Karpas-422 (cell line): Measurements from ENCODE around the gene TMEM42. TPM values are rescaled to one million over a fixed set of nuclear protein-coding genes. Genes with fewer than 3 reads are reported as not detected.

Source experiments
- DNase-seq: peaks from one replicate; pipeline ENCODE4 v3.0.0-alpha.2; 2015
- H2AFZ ChIP-seq: fragments of 200-600 bp; sonication (generic); 2 replicates; pipeline ENCODE4 v1.6.1; 2014; ENCODE audit warnings: antibody characterized with exemption, low read length, mixed read lengths
- H3K27ac ChIP-seq: fragments of 200-600 bp; sonication (generic); 2 replicates; pipeline ENCODE4 v1.5.1; 2014; ENCODE audit warnings: mild to moderate bottlenecking, low read length, moderate library complexity
- H3K27me3 ChIP-seq: fragments of 200-600 bp; sonication (generic); 2 replicates; pipeline ENCODE4 v1.6.1; 2014; ENCODE audit warnings: low read length, mixed read lengths
- H3K36me3 ChIP-seq: fragments of 200-600 bp; sonication (generic); 2 replicates; pipeline ENCODE4 v1.6.1; 2014; ENCODE audit warnings: low read length, mixed read lengths; ENCODE audit not compliant: insufficient read depth
- H3K4me1 ChIP-seq: fragments of 200-600 bp; sonication (generic); 2 replicates; pipeline ENCODE4 v1.6.1; 2014; ENCODE audit warnings: mild to moderate bottlenecking, low read length, mixed read lengths
- H3K4me2 ChIP-seq: fragments of 200-600 bp; sonication (generic); 2 replicates; pipeline ENCODE4 v1.6.1; 2014; ENCODE audit warnings: low read length, low read depth, mild to moderate bottlenecking; ENCODE audit not compliant: poor library complexity, severe bottlenecking
- H3K4me3 ChIP-seq: fragments of 200-600 bp; sonication (generic); 2 replicates; pipeline ENCODE4 v1.5.1; 2014; ENCODE audit warnings: mild to moderate bottlenecking, antibody characterized with exemption, low read length, mixed read lengths
- H3K79me2 ChIP-seq: fragments of 200-600 bp; sonication (generic); 2 replicates; pipeline ENCODE4 v1.6.1; 2014; ENCODE audit warnings: mild to moderate bottlenecking, low read length, mixed read lengths
- H3K9ac ChIP-seq: fragments of 200-600 bp; sonication (generic); 2 replicates; pipeline ENCODE4 v1.6.0; 2014; ENCODE audit warnings: low read length
- H3K9me2 ChIP-seq: fragments of 200-600 bp; sonication (generic), shearing (Covaris generic); replicated peaks from 2 replicates; pipeline ENCODE4 v1.6.0; 2014; ENCODE audit warnings: mild to moderate bottlenecking, low read length, moderate library complexity; ENCODE audit not compliant: insufficient read depth
- H3K9me3 ChIP-seq: fragments of 300-700, 200-600 bp; sonication (generic); 2 replicates; pipeline ENCODE4 v1.6.1; 2014; ENCODE audit warnings: low read length, mixed read lengths
- H4K20me1 ChIP-seq: fragments of 200-600 bp; sonication (generic); 2 replicates; pipeline ENCODE4 v1.6.1; 2014; ENCODE audit warnings: mild to moderate bottlenecking, antibody characterized with exemption, low read length, low read depth; ENCODE audit not compliant: insufficient read depth
- total RNA-seq: library from RNA; depleted of rRNA; stranded (reverse); fragments of >200 nt; shearing (Covaris generic); gene quantifications from 2 replicates; pipeline ENCODE4 v1.2.3, GENCODE V29; 2014; ENCODE audit warnings: low replicate concordance

The TMEM42 gene
- total RNA-seq, 1 experiment from 2014 or later, result 19.2 TPM

- H3K9me3 ChIP-seq, result no peaks in the 10 kb centered on the region
- H3K27ac ChIP-seq, result no peak overlapping the region
- peaks cover 8% of the 10 kb centered on the region for H3K4me1 ChIP-seq
- H3K9me2 ChIP-seq, result no peaks in the 10 kb centered on the region
- no peak overlapping the region for H3K4me3 ChIP-seq
- no peaks in the 10 kb centered on the region for H3K36me3 ChIP-seq
- H3K4me2 ChIP-seq, result no peak overlapping the region
- DNase-seq, result no peak
- H3K9ac ChIP-seq, result no peak overlapping the region
- H2AFZ ChIP-seq, result no peak overlapping the region
- H4K20me1 ChIP-seq, result no peaks in the 10 kb centered on the region
- no peaks in the 10 kb centered on the region for H3K79me2 ChIP-seq
- H3K27me3 ChIP-seq, result no peaks in the 10 kb centered on the region
These were observed 31.4 kb downstream of the TMEM42 start for GRCh38 chr3:44893097-44893496.

DNA sequence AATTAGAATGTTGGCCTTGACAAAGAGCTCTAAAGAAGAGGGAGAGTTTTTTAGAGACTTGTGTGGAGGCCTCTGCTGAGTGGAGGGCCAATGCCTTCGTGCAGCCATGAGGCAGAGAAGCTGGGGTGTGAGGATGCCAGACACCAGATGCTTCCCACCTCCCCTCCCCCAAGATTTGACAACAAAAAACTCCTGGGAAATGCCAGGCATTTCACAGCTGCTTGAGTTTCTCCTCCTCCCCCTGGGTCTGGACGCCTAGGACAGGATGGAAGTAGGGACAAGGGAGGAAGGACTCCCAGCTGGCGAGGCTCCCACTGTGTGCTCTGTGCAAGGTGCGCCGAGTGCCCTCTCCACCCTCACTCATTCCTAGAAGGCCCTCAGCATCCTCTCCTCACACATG is 32.8 kb downstream of the TMEM42 start:
- Histone ChIP-seq H3K4me1 (peaks cover 8% of the 10 kb centered on the region), H3K9me3 (no peaks in the 10 kb centered on the region), H3K9ac (no peak overlapping the region), H3K4me3 (no peak overlapping the region), H3K27me3 (no peaks in the 10 kb centered on the region), H3K79me2 (no peaks in the 10 kb centered on the region), H3K4me2 (no peak overlapping the region), H4K20me1 (no peaks in the 10 kb centered on the region), H2AFZ (no peak overlapping the region), H3K9me2 (no peaks in the 10 kb centered on the region), H3K27ac (no peak overlapping the region), H3K36me3 (no peaks in the 10 kb centered on the region)
- no peak for DNase-seq

DNA sequence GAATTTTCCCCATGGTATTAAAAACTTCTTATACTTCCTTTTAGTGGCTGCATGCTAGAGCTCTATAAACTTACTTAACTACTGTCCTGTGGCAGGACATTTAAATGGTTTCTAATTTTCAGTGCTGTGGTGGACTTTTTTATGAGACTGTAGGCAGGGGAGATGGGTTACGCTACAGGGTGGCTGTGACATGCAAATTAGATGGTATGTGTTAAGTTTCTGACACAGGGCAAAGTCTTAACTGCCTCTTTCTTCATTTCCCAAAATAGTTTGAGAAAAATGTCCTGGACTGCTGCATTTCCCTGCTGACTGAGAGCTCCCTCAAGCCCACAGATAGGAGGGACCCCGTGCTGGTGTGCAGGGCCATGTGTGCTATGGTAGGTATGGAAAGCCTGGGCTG is 34.7 kb downstream of the TMEM42 start:
- no peaks in the 10 kb centered on the region for H3K36me3 ChIP-seq
- H3K9ac ChIP-seq, result no peak overlapping the region; the same call in 1 of the 2 replicates
- DNase-seq, result peak; percentile 63
- no peak overlapping the region for H3K27ac ChIP-seq
- H3K79me2 ChIP-seq, result no peaks in the 10 kb centered on the region
- peak overlapping the region; percentile 46 for H3K4me2 ChIP-seq
- H3K4me3 ChIP-seq, result peak overlapping the region; percentile 11; the same call in 1 of the 2 replicates
- no peaks in the 10 kb centered on the region for H3K27me3 ChIP-seq
- H2AFZ ChIP-seq, result peak overlapping the region; percentile 23; the same call in 1 of the 2 replicates
- no peaks in the 10 kb centered on the region for H3K9me3 ChIP-seq
- no peaks in the 10 kb centered on the region for H4K20me1 ChIP-seq
- H3K4me1 ChIP-seq, result peaks cover 8% of the 10 kb centered on the region
- no peaks in the 10 kb centered on the region for H3K9me2 ChIP-seq

DNA sequence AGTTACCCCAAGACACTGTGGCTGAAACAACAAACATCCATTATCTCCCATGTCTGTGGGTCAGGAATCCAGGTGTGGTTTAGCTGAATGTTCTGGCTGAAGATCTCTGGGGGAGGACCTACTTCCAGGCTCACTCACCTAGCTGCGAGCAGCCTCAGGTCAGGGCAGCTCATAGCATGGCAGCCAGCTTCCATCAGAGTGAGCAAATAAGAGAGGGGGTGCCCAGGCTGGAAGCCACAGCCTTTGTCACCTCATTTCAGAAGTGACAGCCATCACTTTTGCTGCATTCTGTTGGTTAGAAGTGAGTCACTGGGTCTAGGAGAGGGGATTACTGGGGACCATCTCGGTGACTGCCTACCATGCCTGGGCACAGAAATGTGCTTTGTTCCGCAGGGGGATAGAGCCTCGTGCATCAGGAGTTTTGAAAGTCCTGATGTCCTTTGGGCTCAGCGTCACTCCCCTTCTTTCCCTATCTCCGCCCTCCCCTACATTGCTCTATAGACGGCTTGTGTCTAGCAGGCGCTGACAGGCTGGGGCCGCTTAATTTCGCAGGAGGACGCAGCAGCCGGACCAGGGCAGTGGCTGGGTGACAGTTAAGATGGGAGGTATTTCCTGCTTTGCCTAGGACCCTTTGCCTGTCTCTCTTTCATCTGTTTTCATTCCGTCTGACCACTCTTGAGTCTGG is 38.1 kb downstream of the TMEM42 start:
- Histone ChIP-seq H3K36me3 (no peaks in the 10 kb centered on the region), H4K20me1 (no peaks in the 10 kb centered on the region), H3K9me3 (no peaks in the 10 kb centered on the region), H3K27ac (no peak overlapping the region), H3K9ac (no peak overlapping the region), H3K4me1 (peaks cover 8% of the 10 kb centered on the region), H2AFZ (no peak overlapping the region), H3K4me3 (no peak overlapping the region), H3K79me2 (no peaks in the 10 kb centered on the region), H3K4me2 (no peak overlapping the region), H3K9me2 (no peaks in the 10 kb centered on the region), H3K27me3 (no peaks in the 10 kb centered on the region)
- DNase-seq, result no peak

DNA sequence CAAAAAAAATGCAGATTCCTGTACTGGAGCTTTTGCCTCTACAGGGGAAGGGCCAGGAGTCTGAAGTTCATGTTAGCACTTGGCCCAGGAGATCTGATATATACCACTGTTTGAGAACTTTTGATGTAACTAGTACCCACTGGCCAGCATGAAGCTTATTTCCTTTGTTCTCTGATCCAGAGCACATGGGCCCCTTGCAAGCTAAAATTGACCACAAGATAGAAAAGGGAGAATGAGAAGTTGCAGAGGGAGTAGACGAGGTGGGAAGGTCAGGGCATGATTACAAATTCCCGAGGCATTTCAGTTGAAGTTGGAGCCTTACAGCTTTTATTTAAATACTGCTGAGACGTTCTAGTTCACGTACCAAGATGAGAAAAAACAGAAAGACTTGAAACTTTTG is 40.9 kb downstream of the TMEM42 start:
- Histone ChIP-seq H4K20me1 (no peaks in the 10 kb centered on the region), H3K79me2 (no peaks in the 10 kb centered on the region), H3K9me3 (no peaks in the 10 kb centered on the region), H3K9me2 (no peaks in the 10 kb centered on the region), H2AFZ (no peak overlapping the region), H3K4me1 (no peaks in the 10 kb centered on the region; the same call in 1 of the 2 replicates), H3K36me3 (no peaks in the 10 kb centered on the region), H3K9ac (no peak overlapping the region), H3K4me2 (no peak overlapping the region), H3K27ac (no peak overlapping the region), H3K4me3 (no peak overlapping the region), H3K27me3 (no peaks in the 10 kb centered on the region)
- DNase-seq, result no peak

- Histone ChIP-seq H4K20me1 (no peaks in the 10 kb centered on the region), H3K4me1 (no peaks in the 10 kb centered on the region; the same call in 1 of the 2 replicates), H3K9ac (no peak overlapping the region), H3K9me3 (no peaks in the 10 kb centered on the region), H3K9me2 (no peaks in the 10 kb centered on the region), H3K4me3 (no peak overlapping the region), H3K79me2 (no peaks in the 10 kb centered on the region), H3K27ac (no peak overlapping the region), H3K4me2 (no peak overlapping the region), H3K36me3 (no peaks in the 10 kb centered on the region), H2AFZ (no peak overlapping the region), H3K27me3 (no peaks in the 10 kb centered on the region)
- DNase-seq, result no peak
These were observed 41.6 kb downstream of the TMEM42 start for GRCh38 chr3:44903314-44903713.

- no peak overlapping the region for H2AFZ ChIP-seq
- H4K20me1 ChIP-seq, result no peaks in the 10 kb centered on the region
- no peak overlapping the region for H3K27ac ChIP-seq
- H3K9ac ChIP-seq, result no peak overlapping the region
- DNase-seq, result no peak
- H3K4me2 ChIP-seq, result no peak overlapping the region
- H3K36me3 ChIP-seq, result no peaks in the 10 kb centered on the region
- no peaks in the 10 kb centered on the region for H3K9me2 ChIP-seq
- no peaks in the 10 kb centered on the region for H3K79me2 ChIP-seq
- no peaks in the 10 kb centered on the region for H3K27me3 ChIP-seq
- no peaks in the 10 kb centered on the region; the same call in 1 of the 2 replicates for H3K4me1 ChIP-seq
- H3K9me3 ChIP-seq, result no peaks in the 10 kb centered on the region
- no peak overlapping the region for H3K4me3 ChIP-seq
These were observed 42.0 kb downstream of the TMEM42 start for GRCh38 chr3:44903751-44904150.

GRCh38 chr3:44905446-44906157 is 43.9 kb downstream of the TMEM42 start:
- Histone ChIP-seq H4K20me1 (no peaks in the 10 kb centered on the region), H3K9me2 (no peaks in the 10 kb centered on the region), H3K27me3 (no peaks in the 10 kb centered on the region), H3K36me3 (no peaks in the 10 kb centered on the region), H3K4me1 (no peaks in the 10 kb centered on the region; the same call in 1 of the 2 replicates), H3K9ac (no peak overlapping the region), H2AFZ (no peak overlapping the region), H3K79me2 (no peaks in the 10 kb centered on the region), H3K4me2 (no peak overlapping the region), H3K27ac (no peak overlapping the region), H3K4me3 (no peak overlapping the region), H3K9me3 (no peaks in the 10 kb centered on the region)
- no peak for DNase-seq
